Thoracic aorta endothelial cell (primary cell): Measurements from ENCODE around the gene G6PC1. TPM values are rescaled to one million over a fixed set of nuclear protein-coding genes. Genes with fewer than 3 reads are reported as not detected.

Source experiments
- small RNA-seq: library from RNA; depleted of rRNA; stranded (forward); fragments of <200 nt; gene quantifications from one replicate; pipeline ENCODE3, GENCODE V24; 2012
- total RNA-seq: library from RNA; depleted of rRNA; stranded (reverse); fragments of >200 nt; gene quantifications from 2 replicates; pipeline ENCODE4 v1.2.3, GENCODE V29; 2012

The G6PC1 gene
- not detected in 2 replicates for total RNA-seq

DNA sequence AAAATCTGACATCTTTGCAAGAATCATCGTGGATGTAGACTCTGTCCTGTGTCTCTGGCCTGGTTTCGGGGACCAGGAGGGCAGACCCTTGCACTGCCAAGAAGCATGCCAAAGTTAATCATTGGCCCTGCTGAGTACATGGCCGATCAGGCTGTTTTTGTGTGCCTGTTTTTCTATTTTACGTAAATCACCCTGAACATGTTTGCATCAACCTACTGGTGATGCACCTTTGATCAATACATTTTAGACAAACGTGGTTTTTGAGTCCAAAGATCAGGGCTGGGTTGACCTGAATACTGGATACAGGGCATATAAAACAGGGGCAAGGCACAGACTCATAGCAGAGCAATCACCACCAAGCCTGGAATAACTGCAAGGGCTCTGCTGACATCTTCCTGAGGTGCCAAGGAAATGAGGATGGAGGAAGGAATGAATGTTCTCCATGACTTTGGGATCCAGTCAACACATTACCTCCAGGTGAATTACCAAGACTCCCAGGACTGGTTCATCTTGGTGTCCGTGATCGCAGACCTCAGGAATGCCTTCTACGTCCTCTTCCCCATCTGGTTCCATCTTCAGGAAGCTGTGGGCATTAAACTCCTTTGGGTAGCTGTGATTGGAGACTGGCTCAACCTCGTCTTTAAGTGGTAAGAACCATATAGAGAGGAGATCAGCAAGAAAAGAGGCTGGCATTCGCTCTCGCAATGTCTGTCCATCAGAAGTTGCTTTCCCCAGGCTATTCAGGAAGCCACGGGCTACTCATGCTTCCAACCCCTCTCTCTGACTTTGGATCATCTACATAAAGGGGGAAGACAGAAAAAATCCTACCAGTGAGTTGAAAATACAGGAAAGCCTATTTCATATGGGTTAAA lies at the start of gene G6PC1:
Gene G6PC1 (plus strand): TSS at position 340 of the 872 bp plus-strand sequence. CDS start 78 bp downstream, at position 418.

DNA sequence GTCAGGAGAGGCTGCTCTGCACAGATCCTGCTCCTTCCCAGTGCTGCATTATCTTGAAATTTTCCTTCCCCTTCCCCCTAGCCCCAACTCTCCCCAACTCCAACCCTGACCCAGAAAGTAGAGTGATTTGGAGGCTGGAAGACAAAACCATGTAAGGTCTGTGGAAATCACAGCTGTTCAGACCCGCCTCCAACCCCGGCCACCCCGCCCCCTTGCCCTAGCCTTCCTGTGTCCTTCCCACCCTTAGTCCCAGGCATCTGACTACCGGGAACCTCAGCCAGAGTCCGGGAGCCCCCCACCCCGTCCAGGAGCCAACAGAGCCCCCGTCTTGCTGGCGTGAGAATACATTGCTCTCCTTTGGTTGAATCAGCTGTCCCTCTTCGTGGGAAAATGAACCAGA lies 49.6 kb upstream of the G6PC1 start, which contains the start of gene AOC3:
Gene AOC3 (plus strand): TSS at position 246 of the 400 bp plus-strand sequence. CDS start 145 bp downstream, at position 391.

Small RNAs within 50 kb of the gene (small RNA-seq; reads per million reads assigned to genes)
- gene RF00561, result not detected
- gene RNU6-287P, result not detected

Other genes with a start within 250 kb of the G6PC1 start
- gene TUBG2, start 241.5 kb upstream of the G6PC1 start, total RNA-seq, result 8.4 and 9.3 TPM in 2 replicates
- gene PLEKHH3, start 223.8 kb upstream of the G6PC1 start, total RNA-seq, result 5.2 and 7.4 TPM in 2 replicates
- gene CCR10, start 219.0 kb upstream of the G6PC1 start, total RNA-seq, result 1.1 and 1.9 TPM in 2 replicates
- gene CNTNAP1, start 218.3 kb upstream of the G6PC1 start, total RNA-seq, result 29.8 and 35.5 TPM in 2 replicates
- 21.3 TPM in 2 replicates for gene EZH1, start 155.8 kb upstream of the G6PC1 start, total RNA-seq
- gene RAMP2, start 139.6 kb upstream of the G6PC1 start, total RNA-seq, result 1.5 and 2.4 TPM in 2 replicates
- 36.4 and 45.0 TPM in 2 replicates for gene VPS25, start 127.3 kb upstream of the G6PC1 start, total RNA-seq
- 0.50 and 0.66 TPM in 2 replicates for gene WNK4, start 120.2 kb upstream of the G6PC1 start, total RNA-seq
- gene COA3, start 102.1 kb upstream of the G6PC1 start, total RNA-seq, result 46.9 and 52.5 TPM in 2 replicates
- not detected in 2 replicates for gene CNTD1, start 101.9 kb upstream of the G6PC1 start, total RNA-seq
- 78.8 and 97.5 TPM in 2 replicates for gene BECN1, start 76.5 kb upstream of the G6PC1 start, total RNA-seq
- gene PSME3, start 67.4 kb upstream of the G6PC1 start, total RNA-seq, result 172 and 175 TPM in 2 replicates
- gene AOC2, start 56.2 kb upstream of the G6PC1 start, total RNA-seq, result 0.65 and 0.80 TPM in 2 replicates
- under 0.01 and 0.07 TPM in 2 replicates for gene AOC3, start 49.6 kb upstream of the G6PC1 start, total RNA-seq
- 16.2 and 21.9 TPM in 2 replicates for gene AARSD1, start 63.7 kb downstream of the G6PC1 start, total RNA-seq
- gene PTGES3L, start 79.3 kb downstream of the G6PC1 start, total RNA-seq, result 0.22 and 0.27 TPM in 2 replicates
- gene RUNDC1, start 79.8 kb downstream of the G6PC1 start, total RNA-seq, result 11.4 and 11.9 TPM in 2 replicates
- 1,178 and 1,610 TPM in 2 replicates for gene RPL27, start 97.6 kb downstream of the G6PC1 start, total RNA-seq
- 8.5 and 11.6 TPM in 2 replicates for gene IFI35, start 106.0 kb downstream of the G6PC1 start, total RNA-seq
- gene VAT1, start 121.6 kb downstream of the G6PC1 start, total RNA-seq, result 263 and 299 TPM in 2 replicates
- gene RND2, start 124.4 kb downstream of the G6PC1 start, total RNA-seq, result 0.14 and 0.27 TPM in 2 replicates
- 34.8 and 51.6 TPM in 2 replicates for gene BRCA1, start 224.6 kb downstream of the G6PC1 start, total RNA-seq